ENCODE measurements around the gene CARM1.

DNA sequence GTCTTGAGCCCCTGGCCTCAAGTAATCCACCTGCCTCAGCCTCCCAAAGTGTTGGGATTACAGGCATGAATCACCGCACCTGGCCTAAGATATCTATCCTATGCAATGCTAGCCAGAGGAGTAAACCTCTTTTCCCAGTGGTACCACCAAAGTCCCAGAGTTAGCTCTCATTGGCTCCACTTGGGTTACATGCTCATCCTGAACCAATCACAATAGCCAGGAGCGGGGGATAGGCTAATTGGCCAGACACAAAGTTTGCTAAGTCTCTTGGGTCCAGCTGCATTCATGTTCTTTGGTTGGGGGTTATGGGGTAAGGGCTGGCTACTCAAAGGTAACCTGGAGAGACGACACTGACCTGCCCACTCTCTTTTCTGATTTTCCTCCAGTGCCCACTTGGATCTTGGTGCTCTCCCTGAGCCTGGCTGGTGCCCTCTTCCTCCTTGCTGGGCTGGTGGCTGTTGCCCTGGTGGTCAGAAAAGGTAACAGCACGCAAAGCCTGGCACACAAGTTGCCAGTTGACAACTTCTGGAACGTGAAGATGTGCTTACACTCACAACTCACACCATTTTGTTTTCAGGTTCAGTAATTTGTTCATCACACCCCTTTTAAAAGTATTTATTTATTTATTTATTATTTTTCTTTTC lies 15.4 kb upstream of the CARM1 start:
- TF ChIP-seq POLR2A (IDR thresholded peaks at IDR 0.05) = no peak
- TF ChIP-seq, protein P1, sequence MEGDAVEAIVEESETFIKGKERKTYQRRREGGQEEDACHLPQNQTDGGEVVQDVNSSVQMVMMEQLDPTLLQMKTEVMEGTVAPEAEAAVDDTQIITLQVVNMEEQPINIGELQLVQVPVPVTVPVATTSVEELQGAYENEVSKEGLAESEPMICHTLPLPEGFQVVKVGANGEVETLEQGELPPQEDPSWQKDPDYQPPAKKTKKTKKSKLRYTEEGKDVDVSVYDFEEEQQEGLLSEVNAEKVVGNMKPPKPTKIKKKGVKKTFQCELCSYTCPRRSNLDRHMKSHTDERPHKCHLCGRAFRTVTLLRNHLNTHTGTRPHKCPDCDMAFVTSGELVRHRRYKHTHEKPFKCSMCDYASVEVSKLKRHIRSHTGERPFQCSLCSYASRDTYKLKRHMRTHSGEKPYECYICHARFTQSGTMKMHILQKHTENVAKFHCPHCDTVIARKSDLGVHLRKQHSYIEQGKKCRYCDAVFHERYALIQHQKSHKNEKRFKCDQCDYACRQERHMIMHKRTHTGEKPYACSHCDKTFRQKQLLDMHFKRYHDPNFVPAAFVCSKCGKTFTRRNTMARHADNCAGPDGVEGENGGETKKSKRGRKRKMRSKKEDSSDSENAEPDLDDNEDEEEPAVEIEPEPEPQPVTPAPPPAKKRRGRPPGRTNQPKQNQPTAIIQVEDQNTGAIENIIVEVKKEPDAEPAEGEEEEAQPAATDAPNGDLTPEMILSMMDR (IDR thresholded peaks at IDR 0.05) = peak in 6 of 7 experiments; percentile 22 to 48 (median 41)

All from body of pancreas (tissue), 4 donors.